Suppressor macrophage treated with lipopolysaccharide for 4 hours (primary cell): ENCODE results near the gene PLA2G2E.
A peak's percentile ranks its signal among the peaks of the same experiment; 100 is the strongest.
"Not testable (repeated sequence)": the region's sequence is repeated elsewhere in the genome, so short reads cannot be mapped to it uniquely, and the experiment has no call there.

Experiments
- DNase-seq: peaks from one replicate; pipeline ENCODE4 v3.0.0-alpha.2; 2020

PLA2G2E gene, protein sequence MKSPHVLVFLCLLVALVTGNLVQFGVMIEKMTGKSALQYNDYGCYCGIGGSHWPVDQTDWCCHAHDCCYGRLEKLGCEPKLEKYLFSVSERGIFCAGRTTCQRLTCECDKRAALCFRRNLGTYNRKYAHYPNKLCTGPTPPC

DNA sequence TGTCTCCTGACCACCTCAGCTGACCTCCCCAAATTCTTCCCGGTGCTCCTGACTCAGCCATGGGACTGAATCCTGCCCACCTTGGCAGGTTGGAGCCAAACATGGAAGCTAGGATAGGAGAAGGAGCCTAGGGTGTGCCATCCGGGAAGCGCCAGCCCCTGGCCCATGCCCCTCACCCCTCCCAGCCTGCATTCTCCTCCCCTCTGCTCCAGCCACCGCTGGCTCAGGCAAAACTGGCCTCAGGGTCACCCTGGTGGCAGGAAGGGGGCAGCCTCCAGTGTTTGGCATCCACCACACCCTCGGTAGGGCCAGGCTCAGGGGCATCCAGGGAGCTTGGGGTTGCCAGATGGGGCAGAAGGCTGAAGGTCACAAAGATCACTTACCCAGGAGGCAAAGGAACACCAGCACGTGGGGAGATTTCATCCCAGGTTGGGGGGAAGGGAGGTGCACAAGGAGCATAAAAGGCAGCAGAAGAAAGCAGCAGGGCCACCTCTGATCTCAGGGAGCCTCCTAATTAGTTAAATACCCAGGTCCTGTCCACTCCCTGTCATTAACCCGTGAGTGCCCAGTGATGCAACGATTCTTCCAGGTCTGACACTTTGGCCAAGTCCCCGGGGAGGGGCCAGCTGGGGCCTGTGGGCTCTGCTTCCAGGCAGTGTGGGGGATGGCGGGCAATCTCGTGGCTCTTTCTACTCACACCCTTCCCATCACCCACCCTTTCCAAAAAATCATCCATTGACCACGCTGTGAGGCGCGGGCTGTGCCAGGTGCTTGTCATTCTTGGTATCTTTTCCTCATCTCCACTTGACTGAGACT, at the start of gene PLA2G2E:
TSS of gene PLA2G2E (minus strand) at position 481 of the 816 bp plus-strand sequence. CDS start at position 423, 58 bp downstream.
- no peak for DNase-seq

DNA sequence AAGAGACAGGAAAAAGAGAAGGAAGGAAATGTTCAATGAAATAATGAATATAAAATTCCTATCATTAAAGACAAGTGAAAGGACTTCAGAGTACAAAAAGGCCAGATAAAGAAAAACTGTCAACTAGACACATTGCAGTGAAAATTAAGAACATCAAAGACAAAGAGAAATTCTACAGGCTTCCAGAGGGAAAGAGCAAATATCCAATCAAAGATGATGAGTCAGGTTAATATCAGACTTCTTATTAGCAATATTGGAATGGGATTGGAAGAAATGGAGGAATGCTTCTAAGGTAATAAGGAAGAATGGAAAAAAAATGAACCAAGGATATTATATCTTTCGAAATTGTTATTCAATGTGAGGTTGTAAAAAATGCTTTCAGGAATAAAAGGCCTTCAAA, 48.2 kb upstream of the PLA2G2E start:
- DNase-seq: no peak

DNA sequence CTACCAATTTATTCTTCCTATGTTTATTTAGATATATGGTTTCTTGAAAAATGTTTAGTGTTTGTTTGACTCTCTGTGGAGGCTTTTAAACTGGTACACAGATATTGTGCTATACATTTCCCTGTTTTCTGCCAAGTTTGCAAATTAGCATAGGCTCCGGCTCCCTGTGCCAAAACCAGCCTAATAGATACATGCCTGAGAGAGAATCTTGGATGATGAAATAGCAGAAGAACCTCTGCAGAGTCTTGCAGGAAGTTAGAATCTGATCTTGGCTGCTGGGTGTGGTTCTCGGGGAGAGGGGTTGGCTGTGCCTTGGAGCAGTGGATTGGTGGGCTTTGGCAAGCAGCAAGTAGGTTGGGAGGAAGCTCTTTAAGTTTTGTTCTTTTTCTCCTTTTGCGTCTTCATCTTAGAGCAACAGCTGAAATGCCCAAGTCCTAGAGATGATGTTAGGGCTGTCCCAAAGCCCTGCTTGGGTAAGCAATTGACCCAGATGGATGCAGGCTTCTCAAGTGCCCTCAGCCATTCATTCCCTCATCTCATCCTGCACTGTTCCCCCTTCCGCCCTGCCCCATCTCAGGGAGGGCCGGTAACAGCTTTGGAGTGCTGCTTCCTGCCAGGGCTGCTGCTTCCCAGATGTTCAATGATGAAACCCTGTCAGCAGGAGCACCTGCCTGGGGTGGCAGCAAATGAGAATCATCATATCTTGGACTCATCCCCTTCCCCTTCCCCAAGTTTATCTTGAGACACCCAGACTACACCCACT, 46.7 kb upstream of the PLA2G2E start:
- no peak for DNase-seq

DNA sequence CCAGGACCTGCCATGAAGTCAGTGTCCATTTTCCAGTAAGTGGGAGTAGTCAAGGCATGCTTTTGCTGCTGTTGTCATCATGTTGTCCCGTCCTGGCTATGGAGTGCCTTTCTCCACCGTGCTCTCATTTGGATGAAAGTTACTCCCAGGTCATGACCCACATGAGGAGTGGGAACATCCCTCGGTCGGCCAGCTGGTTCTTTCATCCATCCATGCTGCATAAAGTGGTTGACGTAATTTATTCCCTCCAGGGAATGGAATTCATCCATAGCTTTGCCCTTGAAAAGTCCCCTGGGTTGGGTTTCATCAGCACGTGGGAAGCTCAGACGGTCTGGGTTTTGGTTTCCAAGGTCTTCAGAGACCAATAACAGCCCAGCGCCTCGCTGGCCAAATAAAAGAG, 44.4 kb upstream of the PLA2G2E start:
- no peak for DNase-seq

DNA sequence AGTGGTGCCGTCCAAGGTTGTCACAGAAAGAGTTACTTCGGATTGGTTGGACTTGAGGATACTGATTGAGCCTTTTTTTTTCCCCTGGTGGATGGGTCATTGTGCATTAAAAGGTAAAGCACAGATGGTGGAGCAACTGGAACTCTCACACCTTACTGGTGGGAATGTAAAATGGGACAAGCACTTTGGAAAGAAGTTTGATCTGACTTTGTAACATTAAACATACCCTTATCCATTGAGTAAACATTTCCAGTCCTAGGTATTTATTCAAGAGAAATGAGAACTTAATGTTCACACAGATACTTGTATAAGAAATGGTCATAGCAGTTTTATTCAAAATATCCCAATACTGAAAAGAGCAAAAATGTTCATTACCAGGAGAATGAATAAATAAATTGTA, 41.1 kb upstream of the PLA2G2E start:
- DNase-seq: no peak

DNA sequence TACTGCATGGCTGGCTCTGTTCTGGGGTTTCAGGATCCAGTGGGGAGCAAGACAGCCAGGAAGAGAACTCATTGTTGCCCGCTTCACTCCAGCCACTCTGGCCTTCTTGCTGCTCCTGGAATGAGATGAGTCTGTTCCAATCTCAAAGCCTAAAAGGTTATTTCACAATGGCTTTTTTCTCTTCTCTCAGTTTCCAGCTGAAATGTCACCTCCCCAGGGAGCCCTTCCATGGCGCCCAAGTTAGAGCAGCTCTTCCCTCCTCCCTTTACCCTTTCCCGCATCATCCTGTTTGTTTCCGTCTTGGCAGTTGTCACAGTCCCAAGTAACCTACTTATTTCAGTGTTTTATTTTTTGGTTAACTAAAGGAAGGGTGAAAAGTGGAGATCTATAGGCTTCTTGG, 40.2 kb upstream of the PLA2G2E start:
- DNase-seq: no peak

DNA sequence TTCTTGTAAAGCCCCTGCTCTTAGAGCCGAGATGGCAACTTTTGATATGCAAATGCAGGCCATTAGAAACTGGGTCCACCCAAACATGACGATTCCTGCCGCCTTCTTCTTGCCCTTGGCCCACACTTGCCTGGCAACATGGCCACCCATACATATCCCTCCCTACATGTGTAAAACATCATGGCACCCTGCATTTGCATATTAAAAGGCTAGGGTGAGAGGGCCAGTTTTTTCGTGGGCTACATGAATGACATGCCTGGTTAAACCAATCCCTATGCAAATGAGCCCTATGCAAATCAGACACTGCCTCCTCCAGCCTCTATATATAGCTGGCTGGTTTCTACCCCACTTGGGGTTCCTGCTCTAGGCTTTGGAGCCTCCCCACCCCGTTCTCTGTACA, 37.2 kb upstream of the PLA2G2E start:
- DNase-seq: no peak

DNA sequence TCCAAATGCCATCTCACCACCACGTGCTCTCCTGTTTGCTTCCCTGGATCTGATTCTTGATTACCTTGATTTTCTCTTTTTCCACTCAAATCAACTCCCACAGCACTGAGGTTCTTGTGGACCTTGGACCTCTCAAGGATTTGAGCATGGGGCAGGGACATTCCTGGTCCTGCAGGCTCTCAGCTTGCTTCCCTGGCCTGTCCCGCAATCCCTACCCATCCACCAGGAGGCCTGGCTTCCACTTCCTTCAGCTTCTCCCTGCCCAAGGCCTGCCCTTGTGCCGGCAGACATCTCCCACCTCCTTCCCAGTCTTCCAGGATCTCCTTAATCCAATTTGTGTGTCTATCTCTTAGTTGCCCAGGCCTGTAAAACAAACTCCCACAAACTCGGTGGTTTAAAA, 34.4 kb upstream of the PLA2G2E start:
- no peak for DNase-seq

DNA sequence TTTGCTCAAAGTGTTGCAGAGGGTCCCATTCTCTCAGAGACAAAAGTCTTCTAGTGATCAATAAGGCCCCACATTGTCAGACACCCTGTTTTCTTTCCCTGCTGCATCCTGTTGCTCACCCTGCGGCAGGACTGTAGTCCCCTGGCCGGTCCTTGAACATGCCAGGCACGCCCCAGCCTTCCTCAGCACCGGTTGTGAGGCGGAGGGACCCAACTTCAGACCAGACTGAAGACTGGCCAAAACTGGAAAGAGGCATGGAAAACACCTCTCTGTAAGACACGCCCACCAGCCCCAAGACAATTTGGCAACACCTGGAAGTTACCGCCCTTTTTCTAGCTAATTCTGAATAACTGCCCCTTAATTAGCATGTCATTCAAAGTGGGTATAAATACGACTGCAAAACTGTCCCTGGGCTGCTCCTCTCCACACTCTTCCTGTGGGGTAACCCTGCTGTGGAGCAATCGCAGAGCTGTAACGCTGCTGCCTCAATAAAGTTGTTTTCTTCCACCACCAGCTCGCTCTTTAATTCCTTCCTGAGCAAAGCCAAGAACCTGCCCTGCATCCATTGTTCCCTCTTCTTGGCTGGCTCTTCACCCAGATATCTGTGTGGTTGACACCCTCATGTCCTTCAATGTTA, 32.2 kb upstream of the PLA2G2E start:
- no peak for DNase-seq

DNA sequence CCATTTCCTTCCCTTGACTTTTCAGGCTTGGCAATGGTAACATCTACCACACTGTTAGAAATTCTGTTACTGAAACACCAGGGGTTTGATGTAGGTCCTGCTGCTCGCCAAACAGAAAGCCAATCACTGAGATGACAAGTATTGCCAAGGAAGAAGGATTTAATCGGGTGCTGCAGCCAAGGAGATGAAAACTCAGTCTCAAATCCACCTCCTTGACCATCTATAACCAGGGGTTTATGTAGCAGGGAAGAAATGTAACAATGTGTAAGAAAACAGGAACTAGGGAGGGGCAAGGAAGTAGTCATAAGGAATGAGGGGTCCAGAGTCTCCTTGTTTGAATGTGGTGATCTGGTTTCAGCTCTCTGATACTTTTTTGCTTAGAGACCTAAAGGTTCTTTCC, 30.6 kb upstream of the PLA2G2E start:
- no peak for DNase-seq

DNA sequence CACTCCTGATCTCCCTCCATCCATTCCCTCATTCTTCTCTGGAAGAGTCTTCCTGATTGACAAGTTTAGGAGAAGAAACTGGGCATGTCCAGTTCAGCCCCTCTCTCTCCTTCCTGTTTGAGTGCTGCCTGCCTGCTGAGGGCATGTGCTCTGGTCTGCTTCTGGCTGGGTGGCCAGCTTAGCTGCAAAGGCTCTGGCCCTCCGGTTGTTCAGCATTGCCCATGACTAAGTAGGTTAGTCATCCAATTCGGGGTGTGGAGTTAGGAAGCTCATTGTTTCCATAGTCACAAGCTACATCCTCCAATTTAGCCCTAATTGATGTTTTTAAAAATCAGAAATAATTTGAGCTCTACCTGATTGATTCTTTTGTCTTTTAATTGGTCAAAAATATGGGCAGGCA, 25.6 kb upstream of the PLA2G2E start:
- DNase-seq: no peak

DNA sequence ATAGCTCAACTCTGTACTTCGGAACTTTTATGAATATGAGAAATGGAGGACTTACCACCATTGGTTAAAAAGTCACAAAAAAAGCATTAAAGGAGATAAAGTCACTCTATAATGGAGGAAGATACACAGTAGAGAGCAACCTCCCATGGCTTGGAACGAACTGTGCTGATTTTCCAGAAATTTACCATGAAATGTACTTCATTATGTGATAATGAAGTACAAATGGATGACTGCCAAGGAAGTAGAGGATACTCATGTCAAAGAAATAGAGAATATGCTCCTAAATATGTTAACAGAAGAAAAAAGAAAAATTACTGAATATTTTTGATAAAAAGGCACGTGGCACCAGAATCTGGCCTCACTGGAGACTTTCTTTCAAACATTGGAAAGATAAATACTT, 23.6 kb upstream of the PLA2G2E start:
- no peak for DNase-seq

DNA sequence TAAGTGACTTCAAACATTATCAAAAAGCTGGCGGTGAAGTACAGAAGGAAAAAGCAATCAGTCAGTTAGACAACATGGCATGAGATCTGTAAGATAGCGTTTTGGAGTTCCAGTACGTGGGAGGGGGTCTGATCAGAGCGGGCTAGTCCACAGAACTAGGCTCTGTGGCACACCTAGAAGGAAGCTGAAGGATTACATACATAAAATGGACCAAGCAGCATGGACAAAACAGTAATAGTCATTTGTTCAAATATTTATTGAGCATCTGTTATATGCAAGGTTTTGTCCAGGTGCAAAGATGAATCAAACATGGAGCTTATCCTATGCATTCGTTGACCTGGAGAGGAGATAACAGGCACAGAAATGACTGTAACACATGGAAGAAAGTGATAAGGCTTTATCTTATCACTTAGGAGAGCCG, 22.9 kb upstream of the PLA2G2E start:
- no peak for DNase-seq

DNA sequence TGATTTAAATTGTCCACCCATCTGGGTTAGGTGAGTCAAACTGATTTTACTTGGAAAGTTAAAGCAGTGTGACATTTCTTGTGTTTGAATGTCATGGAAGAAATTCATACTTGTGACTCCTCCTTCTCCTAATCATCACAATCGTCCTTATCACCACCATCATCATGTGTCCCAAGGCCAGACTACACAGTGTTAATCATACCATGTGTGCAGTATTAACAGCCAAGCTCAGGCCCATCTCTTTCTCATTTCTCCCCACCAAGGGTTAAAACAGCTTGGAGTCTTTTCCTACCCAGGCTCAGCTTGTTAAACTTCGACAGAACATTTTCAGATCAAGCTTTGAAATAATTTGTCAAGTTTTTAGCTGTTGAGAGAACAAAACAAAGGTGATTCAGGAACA, 22.5 kb upstream of the PLA2G2E start:
- DNase-seq: no peak

DNA sequence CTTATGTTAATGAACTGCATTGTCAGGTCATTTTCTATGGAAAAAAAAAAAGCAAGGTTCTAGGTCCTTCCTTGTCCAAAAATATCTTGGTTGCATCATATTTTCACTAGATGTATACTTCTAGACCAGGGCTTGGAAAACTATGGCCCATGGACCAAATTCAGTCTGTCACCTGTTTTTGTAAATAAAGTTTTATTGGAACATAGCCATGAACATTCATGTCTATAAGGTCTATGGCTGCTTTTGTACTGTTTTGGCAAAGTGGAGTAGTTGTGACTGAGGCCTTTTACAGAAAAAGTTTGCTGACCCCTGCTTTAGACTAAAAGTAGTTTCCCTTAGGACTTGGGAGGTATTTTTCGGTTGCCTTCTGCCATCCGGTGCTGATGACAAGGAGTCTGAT, 19.2 kb upstream of the PLA2G2E start:
- DNase-seq: no peak

DNA sequence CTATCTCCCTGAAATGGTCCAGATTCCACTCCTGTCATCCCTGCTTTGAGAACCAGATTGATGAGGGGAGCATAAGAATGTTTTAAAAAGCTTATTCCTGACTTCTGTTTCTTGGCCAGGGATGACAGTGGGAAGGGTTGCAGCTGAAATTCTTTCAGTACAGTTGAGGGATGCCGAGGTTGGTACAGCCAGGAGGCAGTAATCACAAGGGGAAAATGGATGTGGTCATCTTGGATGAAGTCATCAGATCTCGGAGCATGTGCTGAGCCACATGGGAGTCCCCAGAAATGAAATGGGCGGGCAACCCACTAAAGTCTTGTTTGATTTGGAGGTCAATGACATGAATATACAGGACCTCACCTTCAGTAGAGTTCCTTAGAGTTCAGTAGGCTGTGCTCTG, 18.7 kb upstream of the PLA2G2E start:
- DNase-seq: peak; percentile 1

DNA sequence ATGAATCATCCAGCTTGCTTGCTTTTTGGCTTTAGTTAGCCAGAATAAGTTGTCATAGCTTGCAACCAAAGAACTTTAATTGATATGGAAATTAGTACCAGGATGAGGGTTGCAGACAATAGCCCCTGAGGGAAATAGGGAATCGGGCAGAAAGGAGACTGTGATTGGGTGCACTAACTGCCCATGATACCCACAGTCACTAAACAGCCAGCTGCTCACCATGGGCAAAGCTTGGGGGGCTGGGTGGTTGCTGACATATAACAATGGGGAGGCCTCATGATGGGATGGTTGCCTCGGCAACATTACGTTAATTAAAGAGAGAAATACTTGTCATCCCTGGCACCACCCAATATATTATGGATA, 17.8 kb upstream of the PLA2G2E start:
- no peak for DNase-seq

DNA sequence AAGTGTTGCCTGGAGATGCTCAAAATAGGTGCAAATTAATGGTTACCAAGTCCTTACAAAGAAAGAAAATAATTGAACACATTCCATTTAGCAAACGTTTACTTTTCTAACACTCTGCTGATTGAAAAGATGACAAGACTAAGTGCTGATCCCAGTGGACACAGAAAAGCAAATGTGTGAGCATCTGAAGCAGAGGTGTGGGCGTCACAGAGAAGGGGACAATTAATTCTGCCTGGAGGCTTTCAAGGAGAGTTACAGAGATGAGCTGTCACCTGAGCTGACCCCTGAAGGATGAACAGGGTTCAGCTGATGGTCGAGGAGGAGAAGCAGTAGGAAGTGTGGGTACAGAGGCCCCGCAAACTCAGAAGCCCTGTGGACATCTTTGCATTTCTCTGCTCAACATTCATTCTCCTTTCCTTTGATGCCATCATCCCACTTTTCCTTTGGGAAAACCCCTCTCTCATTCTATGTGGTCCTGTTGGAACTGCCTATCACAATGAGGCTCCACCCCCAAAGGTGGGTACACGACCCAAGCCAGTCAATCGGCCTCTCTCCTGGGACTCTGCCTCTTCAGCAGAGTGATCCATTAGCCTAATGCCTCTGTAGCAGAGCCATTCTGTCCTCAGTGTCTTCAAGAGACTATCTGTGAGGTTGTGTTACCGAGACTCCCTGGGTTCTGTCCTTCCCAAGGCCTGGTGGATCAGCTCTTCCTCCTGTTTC, 17.2 kb upstream of the PLA2G2E start:
- DNase-seq: no peak

DNA sequence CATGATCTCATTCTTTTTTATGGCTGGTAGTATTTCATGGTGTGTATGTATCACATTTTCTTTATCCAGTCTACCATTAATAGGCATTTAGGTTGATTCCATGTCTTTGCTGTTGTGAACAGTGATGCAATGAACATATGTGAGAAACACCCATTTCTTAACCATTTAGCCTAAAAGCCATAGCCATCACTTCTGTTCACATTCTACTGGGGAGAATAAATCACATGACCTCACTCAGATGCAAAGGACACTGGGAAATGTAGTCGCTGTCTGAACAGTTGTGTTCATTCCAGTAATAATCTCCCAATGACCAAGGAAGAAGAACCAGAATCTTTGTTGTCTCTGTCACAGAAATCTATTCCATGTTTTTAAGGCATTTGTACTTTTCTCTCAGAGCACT, 15.1 kb upstream of the PLA2G2E start:
- no peak for DNase-seq

DNA sequence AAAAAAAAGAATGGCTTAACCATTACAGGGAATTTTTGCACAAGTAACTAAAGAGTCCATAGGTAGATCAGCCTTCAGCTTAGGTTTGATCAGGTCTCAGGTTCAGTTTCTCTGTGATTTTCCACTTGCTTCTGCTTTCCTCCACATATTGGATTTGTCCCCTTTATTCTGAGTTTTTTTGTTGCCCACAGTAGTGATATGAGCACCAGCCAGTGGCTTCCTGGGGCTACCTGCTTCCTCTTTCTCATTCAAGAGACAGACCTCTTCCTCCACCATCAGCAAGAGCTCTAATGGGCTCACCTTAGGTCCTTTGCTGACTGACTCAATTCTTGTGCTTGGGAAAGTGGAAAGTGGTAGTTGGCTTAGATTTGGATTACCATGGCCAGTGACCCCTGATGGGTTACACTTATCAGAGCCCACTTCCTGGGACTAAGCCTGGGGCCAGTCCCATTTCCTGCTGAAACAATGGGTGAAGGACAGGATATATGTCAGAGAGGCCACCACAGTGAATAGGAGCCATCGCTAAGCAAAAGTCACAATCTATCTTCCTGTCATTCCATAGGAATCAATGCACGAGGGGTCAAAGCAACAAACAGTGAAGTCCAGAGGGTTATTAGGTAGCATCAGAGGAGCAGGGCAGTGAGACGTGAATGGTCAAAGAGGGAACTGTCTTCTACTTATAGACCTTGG, 12.8 kb upstream of the PLA2G2E start:
- no peak for DNase-seq

DNA sequence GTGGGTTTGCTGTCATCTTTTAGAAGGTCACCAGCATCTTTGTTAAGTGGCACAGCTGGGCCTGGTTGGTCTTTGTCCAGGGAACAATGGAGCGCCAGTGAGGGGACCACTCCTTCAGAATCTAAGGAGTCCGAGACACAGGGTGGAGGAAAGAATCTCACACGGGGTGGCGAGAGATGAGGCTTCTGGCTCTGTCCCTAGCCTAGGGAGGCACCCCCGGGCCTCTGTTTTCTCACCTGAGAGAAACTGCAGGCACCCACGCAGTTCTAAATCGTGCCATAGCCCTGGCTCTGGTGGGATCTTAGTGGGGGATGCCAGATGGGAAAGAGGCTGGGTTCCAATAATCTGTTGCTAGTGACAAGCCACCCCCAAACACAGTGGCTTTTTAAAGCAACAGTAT, 10.9 kb upstream of the PLA2G2E start:
- DNase-seq: no peak

DNA sequence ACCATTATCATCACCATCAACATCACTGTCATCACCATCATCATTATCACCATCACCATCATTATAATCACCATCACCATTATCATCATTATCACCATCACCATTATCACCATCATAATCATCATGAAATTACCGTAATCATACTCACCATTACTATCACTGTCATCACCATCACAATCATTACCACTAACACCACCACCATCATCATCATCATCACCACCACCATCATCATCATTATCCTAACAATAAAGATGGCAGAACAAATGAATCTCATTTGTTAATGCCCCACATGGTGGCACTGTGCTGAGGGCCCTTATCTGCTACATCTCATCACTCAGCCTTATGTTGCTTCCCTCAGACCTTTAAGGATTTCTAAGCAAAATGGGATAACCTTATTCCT, 9.4 kb upstream of the PLA2G2E start:
- DNase-seq: no peak

DNA sequence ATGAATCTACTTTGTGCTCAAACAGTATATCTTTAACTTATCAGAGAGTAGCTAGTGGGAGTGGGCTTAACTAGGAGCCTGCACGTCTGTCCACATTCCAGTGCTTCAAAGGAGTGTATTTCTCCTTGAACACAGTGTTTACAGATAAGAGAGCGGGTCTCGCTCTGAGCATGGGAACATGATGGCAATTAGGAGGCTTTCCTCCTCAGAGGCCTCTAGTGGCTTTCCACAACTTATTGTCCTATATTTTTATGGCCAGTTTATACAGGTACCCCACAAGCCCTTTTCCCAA, 3.7 kb upstream of the PLA2G2E start:
- not testable (repeated sequence) for DNase-seq
